K562 (cell line): ENCODE results near the gene TMPRSS11D. TPM values are rescaled to one million over a fixed set of nuclear protein-coding genes. Genes with fewer than 3 reads are reported as not detected.

Experiments used
- ATAC-seq: fragments of 200-7000 bp; cut with Tn5 transposase; 3 replicates; pipeline ENCODE4 v1.9.1; 2020; ENCODE audit warnings: moderate library complexity
- BruUV-seq: library from RNA; stranded (reverse); fragments of 400-500 nt; replicated peaks from 2 replicates; lab custom pipeline; 2021; lab: Mats Ljungman, UMichigan
- CTCF ChIA-PET: fragments of 300-600 bp; formaldehyde crosslinking; extraction: SDS; loops from one replicate; lab custom pipeline; 2021; ENCODE audit warnings: low intra/inter-chr PET ratio; lab: Yijun Ruan, JAX
- POLR2A ChIA-PET: fragments of 300-600, 350-650 bp; sonication (Branson Sonifier 250); formaldehyde crosslinking; extraction: SDS; loops from one replicate; lab custom pipeline; 2021; ENCODE audit warnings: antibody characterized with exemption, inconsistent platforms; lab: Yijun Ruan, JAX
- DNase-seq, 4 experiments: peaks; one replicate each; pipeline versions ENCODE4 v3.0.0 to v3.0.0-alpha.2; 2011 to 2018; ENCODE audit warnings: low spot score in 3 of 4, mixed read lengths in 3 of 4; ENCODE audit errors: extremely low read depth in 1 of 4
- FAIRE-seq: peaks from 2 replicates; lab custom pipeline; 2011; peaks lifted over from hg19 to GRCh38; lab: Jason Lieb, UNC
- H2AFZ ChIP-seq: 2 replicates; pipeline ENCODE4 v1.6.0; 2011; ENCODE audit warnings: low read depth, low read length, control low read depth, inconsistent platforms
- H3K27ac ChIP-seq: fragments of 200-600 bp; 3 replicates; pipeline ENCODE4 v1.8.0; 2011; ENCODE audit warnings: low read depth, mild to moderate bottlenecking, control low read depth, inconsistent platforms, low read length, moderate library complexity, mixed read lengths; ENCODE audit errors: extremely low read depth
- H3K27me3 ChIP-seq, 2 experiments: fragments of 300-600 bp in 1 of 2; 2 replicates in 1 of 2; 3 replicates in 1 of 2; pipeline versions ENCODE4 v1.6.0 to v1.8.0; 2011; ENCODE audit warnings: inconsistent platforms in 2 of 2, low read length in 2 of 2, mild to moderate bottlenecking in 1 of 2, mixed read lengths in 1 of 2, moderate library complexity in 1 of 2; ENCODE audit not compliant: control insufficient read depth in 2 of 2, insufficient read depth in 2 of 2
- H3K36me3 ChIP-seq: fragments of 300-600 bp; 3 replicates; pipeline ENCODE4 v1.8.0; 2011; ENCODE audit warnings: mild to moderate bottlenecking, low read length, inconsistent platforms; ENCODE audit not compliant: control insufficient read depth, insufficient read depth
- H3K4me1 ChIP-seq, 2 experiments: fragments of 200-600 bp in 1 of 2; replicated peaks in 1 of 2; 2 replicates in 1 of 2; 3 replicates in 1 of 2; pipeline versions ENCODE4 v1.5.1 to v1.8.0; 2011; ENCODE audit warnings: inconsistent platforms in 2 of 2, low read length in 2 of 2, mild to moderate bottlenecking in 1 of 2, mixed read lengths in 1 of 2, moderate library complexity in 1 of 2; ENCODE audit not compliant: control insufficient read depth in 2 of 2, insufficient read depth in 2 of 2
- H3K4me2 ChIP-seq: 2 replicates; pipeline ENCODE4 v1.6.1; 2011; ENCODE audit warnings: low read length, control low read depth, inconsistent platforms, mixed read lengths; ENCODE audit not compliant: insufficient read depth
- H3K4me3 ChIP-seq: fragments of 200-600 bp; sonication (generic), shearing (Covaris generic); 2 replicates; pipeline ENCODE4 v1.5.1; 2016; ENCODE audit warnings: control low read depth, inconsistent platforms
- H3K79me2 ChIP-seq: fragments of 200-600 bp; 3 replicates; pipeline ENCODE4 v1.8.0; 2011; ENCODE audit warnings: low read length, inconsistent platforms; ENCODE audit not compliant: control insufficient read depth, insufficient read depth
- H3K9ac ChIP-seq, 2 experiments: 2 replicates each; pipeline versions ENCODE4 v1.6.0 to v1.6.1; 2011; ENCODE audit warnings: low read depth in 2 of 2, low read length in 2 of 2, control low read depth in 1 of 2, inconsistent platforms in 1 of 2, mild to moderate bottlenecking in 1 of 2, mixed read lengths in 1 of 2; ENCODE audit not compliant: insufficient read depth in 1 of 2
- H3K9me1 ChIP-seq: one replicate; pipeline ENCODE4 v1.6.0; 2011; ENCODE audit warnings: inconsistent platforms, mild to moderate bottlenecking, low read length, moderate library complexity; ENCODE audit not compliant: control insufficient read depth, insufficient read depth
- H3K9me3 ChIP-seq: replicated peaks from 2 replicates; pipeline ENCODE4 v1.5.1; 2011; ENCODE audit warnings: low read depth, low read length, inconsistent platforms; ENCODE audit not compliant: control insufficient read depth, insufficient read depth
- H4K20me1 ChIP-seq: replicated peaks from 2 replicates; pipeline ENCODE4 v1.6.1; 2011; ENCODE audit warnings: low read length, inconsistent platforms, mixed read lengths; ENCODE audit not compliant: control insufficient read depth, insufficient read depth
- KAT7 ChIP-seq: sonication (generic); formaldehyde crosslinking; IDR thresholded peaks from 2 replicates; pipeline ENCODE4 v1.8.0; 2022; ENCODE audit warnings: missing genetic modification reagents, mild to moderate bottlenecking, borderline replicate concordance
- MCM5 ChIP-seq: fragments of 450-650 bp; IDR thresholded peaks from 2 replicates; pipeline ENCODE4 v1.6.1; 2016; ENCODE audit warnings: low read depth
- TSHZ1 ChIP-seq: fragments of 250-450 bp; sonication (Bioruptor Pico); IDR thresholded peaks from 2 replicates; pipeline ENCODE4 v1.4.0; 2020; ENCODE audit warnings: mild to moderate bottlenecking, moderate library complexity
- ZBTB2 ChIP-seq: fragments of 450-650 bp; IDR thresholded peaks from 2 replicates; pipeline ENCODE4 v1.6.1; 2016; ENCODE audit warnings: antibody characterized with exemption
- ZKSCAN3 ChIP-seq: fragments of 250-450 bp; sonication (Bioruptor Pico); IDR thresholded peaks from 2 replicates; pipeline ENCODE4 v1.4.0; 2020
- ZNF124 ChIP-seq: sonication (generic); formaldehyde crosslinking; IDR thresholded peaks from 2 replicates; pipeline ENCODE4 v1.8.1; 2022; ENCODE audit warnings: missing genetic modification reagents
- ZNF512 ChIP-seq: IDR thresholded peaks from 2 replicates; pipeline ENCODE4 v1.6.1; 2016; ENCODE audit warnings: missing genetic modification characterization, missing compliant biosample characterization
- ZNF707 ChIP-seq: fragments of 250-450 bp; sonication (Bioruptor Pico); conservative IDR thresholded peaks from 2 replicates; pipeline ENCODE4 v1.8.0; 2022; ENCODE audit warnings: inconsistent platforms, mild to moderate bottlenecking, moderate library complexity
- WGBS: fragments of 100-300 bp; shearing (Covaris generic); methylation state at CpG from one replicate; pipeline ENCODE4 v1.1.6; 2016; ENCODE audit warnings: low coverage, mixed read lengths; ENCODE audit not compliant: insufficient coverage; ENCODE audit errors: missing lambda C conversion rate; 5-methylcytosine and 5-hydroxymethylcytosine counted together
- in situ Hi-C: fragments of 300-500 bp; cut with MboI; formaldehyde crosslinking; loops from 4 replicates; pipeline ENCODE4 v1.15.0; 2018; ENCODE audit warnings: inconsistent platforms, mixed read lengths
- intact Hi-C: fragments of 100-400 bp; cut with micrococcal nuclease; formaldehyde crosslinking; loops from 2 replicates; pipeline ENCODE4 v1.14.2; 2022
- polyA plus RNA-seq, 8 experiments: library from polyadenylated mRNA; depleted of rRNA in 4 of 8; stranded (reverse) in 5 of 8; unstranded in 3 of 8; fragments of >200 nt; fragmentation: Nextera tagmentation in 2 of 8; fragmentation: Illumina TruSeq in 1 of 8; extraction: Ambion mirVana in 2 of 8; extraction: Trizol in 1 of 8; gene quantifications; 2 replicates each; pipeline versions ENCODE4 v1.2.1 to v1.2.3, GENCODE V29; 2011 to 2014; ENCODE audit warnings: inconsistent platforms in 1 of 8, missing spikeins in 1 of 8
- total RNA-seq, 7 experiments: library from RNA; depleted of rRNA in 6 of 7; stranded (reverse); fragments of >200 nt in 6 of 7; fragmentation: Illumina TruSeq in 2 of 7; extraction: Trizol in 2 of 7; gene quantifications; 2 replicates each; pipeline versions ENCODE4 v1.2.1 to v1.2.3, GENCODE V29; 2011 to 2021; ENCODE audit warnings: low replicate concordance in 1 of 7
- TF ChIP-seq, protein P1 (sequence below): sonication (generic); formaldehyde crosslinking; IDR thresholded peaks from 2 replicates; pipeline ENCODE4 v1.8.1; 2023; ENCODE audit warnings: mild to moderate bottlenecking, missing genetic modification reagents
- TF ChIP-seq, protein P2 (sequence below): sonication (generic); formaldehyde crosslinking; IDR thresholded peaks from 2 replicates; pipeline ENCODE4 v1.8.0; 2022; ENCODE audit warnings: mild to moderate bottlenecking, missing genetic modification reagents

The TMPRSS11D gene
- total and polyA plus RNA-seq, 9 of the 15 experiments (the other 6 are each of a cell fraction or from before 2014, with no cell fraction given) = not detected

GRCh38 chr4:67892253-67892652, 8.5 kb upstream of the TMPRSS11D start:
- no peaks in the 10 kb centered on the region for H3K9me1 ChIP-seq
- no peak overlapping the region for H3K27ac ChIP-seq
- H3K4me3 ChIP-seq = no peak overlapping the region
- ATAC-seq (no peak), DNase-seq (no peak), FAIRE-seq (no peak)
- H4K20me1 ChIP-seq = no peaks in the 10 kb centered on the region
- ChIA-PET CTCF (no interaction called here), POLR2A (no interaction called here)
- BruUV-seq = no TSS peak
- H3K79me2 ChIP-seq = no peaks in the 10 kb centered on the region
- H3K36me3 ChIP-seq = no peaks in the 10 kb centered on the region
- no peaks in the 10 kb centered on the region for H3K9me3 ChIP-seq
- H3K9ac ChIP-seq = no peak overlapping the region
- in situ Hi-C loops (no loop called here), intact Hi-C loops (no loop called here)
- H3K4me1 ChIP-seq = peaks cover 0 to 6% of the 10 kb centered on the region in 2 experiments; a peak in 1 of 5 replicates
- WGBS = 0% methylated on average over 2 of the region's 2 CpGs
- H3K4me2 ChIP-seq = no peak overlapping the region
- H2AFZ ChIP-seq = no peak overlapping the region
- H3K27me3 ChIP-seq = no peaks in the 10 kb centered on the region
- TF ChIP-seq, protein P1, sequence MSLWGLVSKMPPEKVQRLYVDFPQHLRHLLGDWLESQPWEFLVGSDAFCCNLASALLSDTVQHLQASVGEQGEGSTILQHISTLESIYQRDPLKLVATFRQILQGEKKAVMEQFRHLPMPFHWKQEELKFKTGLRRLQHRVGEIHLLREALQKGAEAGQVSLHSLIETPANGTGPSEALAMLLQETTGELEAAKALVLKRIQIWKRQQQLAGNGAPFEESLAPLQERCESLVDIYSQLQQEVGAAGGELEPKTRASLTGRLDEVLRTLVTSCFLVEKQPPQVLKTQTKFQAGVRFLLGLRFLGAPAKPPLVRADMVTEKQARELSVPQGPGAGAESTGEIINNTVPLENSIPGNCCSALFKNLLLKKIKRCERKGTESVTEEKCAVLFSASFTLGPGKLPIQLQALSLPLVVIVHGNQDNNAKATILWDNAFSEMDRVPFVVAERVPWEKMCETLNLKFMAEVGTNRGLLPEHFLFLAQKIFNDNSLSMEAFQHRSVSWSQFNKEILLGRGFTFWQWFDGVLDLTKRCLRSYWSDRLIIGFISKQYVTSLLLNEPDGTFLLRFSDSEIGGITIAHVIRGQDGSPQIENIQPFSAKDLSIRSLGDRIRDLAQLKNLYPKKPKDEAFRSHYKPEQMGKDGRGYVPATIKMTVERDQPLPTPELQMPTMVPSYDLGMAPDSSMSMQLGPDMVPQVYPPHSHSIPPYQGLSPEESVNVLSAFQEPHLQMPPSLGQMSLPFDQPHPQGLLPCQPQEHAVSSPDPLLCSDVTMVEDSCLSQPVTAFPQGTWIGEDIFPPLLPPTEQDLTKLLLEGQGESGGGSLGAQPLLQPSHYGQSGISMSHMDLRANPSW (CRISPR knock-in tag) = no peak
- TF ChIP-seq MCM5 = no peak
- TF ChIP-seq, protein P2, sequence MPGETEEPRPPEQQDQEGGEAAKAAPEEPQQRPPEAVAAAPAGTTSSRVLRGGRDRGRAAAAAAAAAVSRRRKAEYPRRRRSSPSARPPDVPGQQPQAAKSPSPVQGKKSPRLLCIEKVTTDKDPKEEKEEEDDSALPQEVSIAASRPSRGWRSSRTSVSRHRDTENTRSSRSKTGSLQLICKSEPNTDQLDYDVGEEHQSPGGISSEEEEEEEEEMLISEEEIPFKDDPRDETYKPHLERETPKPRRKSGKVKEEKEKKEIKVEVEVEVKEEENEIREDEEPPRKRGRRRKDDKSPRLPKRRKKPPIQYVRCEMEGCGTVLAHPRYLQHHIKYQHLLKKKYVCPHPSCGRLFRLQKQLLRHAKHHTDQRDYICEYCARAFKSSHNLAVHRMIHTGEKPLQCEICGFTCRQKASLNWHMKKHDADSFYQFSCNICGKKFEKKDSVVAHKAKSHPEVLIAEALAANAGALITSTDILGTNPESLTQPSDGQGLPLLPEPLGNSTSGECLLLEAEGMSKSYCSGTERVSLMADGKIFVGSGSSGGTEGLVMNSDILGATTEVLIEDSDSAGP (CRISPR knock-in tag) = no peak
- TF ChIP-seq ZNF707 (CRISPR knock-in tag) = no peak
- TF ChIP-seq TSHZ1 (CRISPR knock-in tag) = no peak
- TF ChIP-seq ZNF512 (tag) = no peak
- no peak for TF ChIP-seq ZBTB2
- no peak for TF ChIP-seq ZNF124 (CRISPR knock-in tag)
- TF ChIP-seq KAT7 (CRISPR knock-in tag) = no peak
- TF ChIP-seq ZKSCAN3 (CRISPR knock-in tag) = no peak
